GM23338 (cell line): ENCODE measurements around the gene SLC32A1. TPM values are rescaled to one million over a fixed set of nuclear protein-coding genes. Genes with fewer than 3 reads are reported as not detected.

Source experiments
- ATAC-seq: fragments of 200-7000 bp; cut with Tn5 transposase; 3 replicates; pipeline ENCODE4 v1.9.1; 2020
- DNase-seq: peaks from one replicate; pipeline ENCODE4 v3.0.0-alpha.2; 2015; ENCODE audit warnings: low spot score
- H2AFZ ChIP-seq: fragments of 200-600 bp; sonication (generic); 2 replicates; pipeline ENCODE4 v1.8.0; 2016; ENCODE audit warnings: antibody characterized with exemption, mild to moderate bottlenecking, moderate library complexity
- H3F3A ChIP-seq: fragments of 200-600 bp; sonication (generic); replicated peaks from 2 replicates; pipeline ENCODE4 v1.8.0; 2017; ENCODE audit warnings: antibody characterized with exemption, mixed run types, low read depth
- H3K27ac ChIP-seq: fragments of 200-600 bp; sonication (generic); 2 replicates; pipeline ENCODE4 v1.6.1; 2016; ENCODE audit warnings: low read depth
- H3K27me3 ChIP-seq: fragments of 200-600 bp; sonication (generic); 2 replicates; pipeline ENCODE4 v1.8.0; 2016; ENCODE audit warnings: mild to moderate bottlenecking, mixed run types, moderate library complexity; ENCODE audit not compliant: insufficient read depth
- H3K36me3 ChIP-seq: fragments of 200-600 bp; sonication (generic); 2 replicates; pipeline ENCODE4 v1.8.0; 2016; ENCODE audit warnings: mild to moderate bottlenecking; ENCODE audit not compliant: insufficient read depth
- H3K4me1 ChIP-seq: fragments of 200-600 bp; sonication (generic); 2 replicates; pipeline ENCODE4 v1.8.0; 2016; ENCODE audit warnings: mild to moderate bottlenecking, moderate library complexity; ENCODE audit not compliant: insufficient read depth
- H3K4me2 ChIP-seq: fragments of 200-600 bp; sonication (generic); 2 replicates; pipeline ENCODE4 v1.7.1; 2017; ENCODE audit warnings: mixed run types
- H3K4me3 ChIP-seq: fragments of 200-600 bp; sonication (generic); 2 replicates; pipeline ENCODE4 v1.6.1; 2016; ENCODE audit warnings: mixed run types
- H3K79me2 ChIP-seq: fragments of 200-600 bp; sonication (generic); replicated peaks from 2 replicates; pipeline ENCODE4 v1.8.0; 2017; ENCODE audit warnings: mild to moderate bottlenecking; ENCODE audit not compliant: insufficient read depth
- H3K9me2 ChIP-seq: fragments of 200-600 bp; sonication (generic); 2 replicates; pipeline ENCODE4 v1.8.0; 2017; ENCODE audit not compliant: insufficient read depth
- H4K20me1 ChIP-seq: fragments of 200-600 bp; sonication (generic); replicated peaks from 2 replicates; pipeline ENCODE4 v1.8.0; 2017; ENCODE audit warnings: mild to moderate bottlenecking; ENCODE audit not compliant: insufficient read depth
- H3K27ac Mint-ChIP-seq: 2 replicates; pipeline ENCODE4 v1.8.0; 2020; ENCODE audit warnings: inconsistent platforms, mild to moderate bottlenecking, moderate library complexity, mixed read lengths
- H3K27me3 Mint-ChIP-seq: 3 replicates; pipeline ENCODE4 v1.8.0; 2022; ENCODE audit warnings: low read depth, mild to moderate bottlenecking, moderate library complexity, mixed read lengths, inconsistent platforms; ENCODE audit not compliant: insufficient read depth, poor library complexity
- H3K36me3 Mint-ChIP-seq: 3 replicates; pipeline ENCODE4 v1.8.0; 2021; ENCODE audit warnings: low read depth, mild to moderate bottlenecking, inconsistent platforms, moderate library complexity, mixed read lengths
- H3K4me1 Mint-ChIP-seq: 3 replicates; pipeline ENCODE4 v1.8.0; 2020; ENCODE audit warnings: mild to moderate bottlenecking, inconsistent platforms, mixed read lengths
- H3K4me3 Mint-ChIP-seq: 3 replicates; pipeline ENCODE4 v1.8.0; 2021; ENCODE audit warnings: moderate library complexity, mild to moderate bottlenecking, inconsistent platforms, mixed read lengths
- H3K9me3 Mint-ChIP-seq: 3 replicates; pipeline ENCODE4 v1.8.0; 2020; ENCODE audit warnings: moderate library complexity, mild to moderate bottlenecking, inconsistent platforms, mixed read lengths
- CREB1 ChIP-seq: fragments of 250-450 bp; sonication (Bioruptor Pico); IDR thresholded peaks from 2 replicates; pipeline ENCODE4 v1.5.0; 2020; ENCODE audit warnings: low read depth, mild to moderate bottlenecking, moderate library complexity
- JUNB ChIP-seq: IDR thresholded peaks from one replicate; pipeline ENCODE4 v1.6.1; 2016; ENCODE audit warnings: antibody characterized with exemption; ENCODE audit not compliant: unreplicated experiment
- POLR2AphosphoS5 ChIP-seq: IDR thresholded peaks from 2 replicates; pipeline ENCODE4 v1.6.1; 2016; ENCODE audit warnings: antibody characterized with exemption, low read depth
- STAT1 ChIP-seq: IDR thresholded peaks from one replicate; pipeline ENCODE4 v1.6.1; 2016; ENCODE audit warnings: antibody characterized with exemption; ENCODE audit not compliant: unreplicated experiment
- ZNF114 ChIP-seq: fragments of 250-450 bp; sonication (Bioruptor Pico); IDR thresholded peaks from 2 replicates; pipeline ENCODE4 v1.5.0; 2020; ENCODE audit warnings: mild to moderate bottlenecking, moderate library complexity
- ZNF331 ChIP-seq: fragments of 250-450 bp; sonication (Bioruptor Pico); IDR thresholded peaks from 2 replicates; pipeline ENCODE4 v1.5.0; 2020; ENCODE audit warnings: low read depth, mild to moderate bottlenecking, moderate library complexity
- polyA plus RNA-seq: library from polyadenylated mRNA; unstranded; fragments of >200 nt; fragmentation: Nextera tagmentation; extraction: Ambion mirVana; gene quantifications from 2 replicates; pipeline ENCODE4 v1.2.1, GENCODE V29; 2016
- total RNA-seq: library from RNA; depleted of rRNA; stranded (reverse); fragments of >200 nt; shearing (Covaris generic); gene quantifications from 2 replicates; pipeline ENCODE4 v1.2.3, GENCODE V29; 2014
- TF ChIP-seq, protein P1 (sequence below): IDR thresholded peaks from one replicate; pipeline ENCODE4 v1.6.1; 2018; ENCODE audit warnings: antibody characterized with exemption; ENCODE audit not compliant: unreplicated experiment
- TF ChIP-seq, protein P2 (sequence below), 2 experiments: fragments of 200-600 bp in 1 of 2; sonication (generic) in 1 of 2; conservative IDR thresholded peaks; 2 replicates each; pipeline versions ENCODE4 v1.5.1 to v1.6.1; 2016 to 2017; ENCODE audit warnings: antibody characterized with exemption in 2 of 2, low read depth in 2 of 2, mild to moderate bottlenecking in 2 of 2, moderate library complexity in 1 of 2
- TF ChIP-seq, protein P3 (sequence below): IDR thresholded peaks from 2 replicates; pipeline ENCODE4 v1.6.1; 2016; ENCODE audit warnings: antibody characterized with exemption

SLC32A1 gene
- total and polyA plus RNA-seq, 2 experiments from 2014 or later: 0.87 TPM; not detected in 1

DNA sequence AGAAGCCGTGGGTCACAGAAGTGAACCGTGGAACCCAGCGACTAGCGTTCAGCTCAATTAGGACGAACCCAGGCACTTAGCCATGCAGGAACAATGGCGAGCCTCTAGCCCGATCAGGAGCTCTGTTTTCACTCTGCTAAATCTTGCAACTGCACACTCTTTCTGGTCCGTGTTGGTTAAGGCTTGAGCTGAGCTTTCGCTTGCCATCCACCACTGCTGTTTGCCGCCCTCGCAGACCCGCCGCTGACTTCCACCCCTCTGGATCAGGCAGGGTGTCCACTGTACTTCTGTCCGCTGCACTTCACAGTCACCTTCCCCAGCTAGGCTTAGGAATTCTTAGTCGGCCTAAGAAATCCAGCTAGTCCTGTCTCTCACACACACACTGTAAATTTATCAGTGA is 25.7 kb upstream of the SLC32A1 start:
- H3K27ac ChIP-seq: no peak overlapping the region
- Mint-ChIP-seq H3K36me3 (no peaks in the 10 kb centered on the region), H3K4me3 (no peak overlapping the region), H3K27me3 (peaks cover 3% of the 10 kb centered on the region), H3K4me1 (0 out of 3 replicates have a peak, but pooled peaks cover 2% of the 10 kb centered on the region), H3K9me3 (no peaks in the 10 kb centered on the region), H3K27ac (no peak overlapping the region)
- no peaks in the 10 kb centered on the region for H4K20me1 ChIP-seq
- H3F3A ChIP-seq: no peaks in the 10 kb centered on the region
- no peak overlapping the region for H3K4me3 ChIP-seq
- no peaks in the 10 kb centered on the region for H3K79me2 ChIP-seq
- no peaks in the 10 kb centered on the region for H3K27me3 ChIP-seq
- TF ChIP-seq POLR2AphosphoS5 (no peak), JUNB (no peak), ZNF114 (CRISPR knock-in tag) (no peak), CREB1 (CRISPR knock-in tag) (no peak), ZNF331 (CRISPR knock-in tag) (no peak)
- TF ChIP-seq, protein P1, sequence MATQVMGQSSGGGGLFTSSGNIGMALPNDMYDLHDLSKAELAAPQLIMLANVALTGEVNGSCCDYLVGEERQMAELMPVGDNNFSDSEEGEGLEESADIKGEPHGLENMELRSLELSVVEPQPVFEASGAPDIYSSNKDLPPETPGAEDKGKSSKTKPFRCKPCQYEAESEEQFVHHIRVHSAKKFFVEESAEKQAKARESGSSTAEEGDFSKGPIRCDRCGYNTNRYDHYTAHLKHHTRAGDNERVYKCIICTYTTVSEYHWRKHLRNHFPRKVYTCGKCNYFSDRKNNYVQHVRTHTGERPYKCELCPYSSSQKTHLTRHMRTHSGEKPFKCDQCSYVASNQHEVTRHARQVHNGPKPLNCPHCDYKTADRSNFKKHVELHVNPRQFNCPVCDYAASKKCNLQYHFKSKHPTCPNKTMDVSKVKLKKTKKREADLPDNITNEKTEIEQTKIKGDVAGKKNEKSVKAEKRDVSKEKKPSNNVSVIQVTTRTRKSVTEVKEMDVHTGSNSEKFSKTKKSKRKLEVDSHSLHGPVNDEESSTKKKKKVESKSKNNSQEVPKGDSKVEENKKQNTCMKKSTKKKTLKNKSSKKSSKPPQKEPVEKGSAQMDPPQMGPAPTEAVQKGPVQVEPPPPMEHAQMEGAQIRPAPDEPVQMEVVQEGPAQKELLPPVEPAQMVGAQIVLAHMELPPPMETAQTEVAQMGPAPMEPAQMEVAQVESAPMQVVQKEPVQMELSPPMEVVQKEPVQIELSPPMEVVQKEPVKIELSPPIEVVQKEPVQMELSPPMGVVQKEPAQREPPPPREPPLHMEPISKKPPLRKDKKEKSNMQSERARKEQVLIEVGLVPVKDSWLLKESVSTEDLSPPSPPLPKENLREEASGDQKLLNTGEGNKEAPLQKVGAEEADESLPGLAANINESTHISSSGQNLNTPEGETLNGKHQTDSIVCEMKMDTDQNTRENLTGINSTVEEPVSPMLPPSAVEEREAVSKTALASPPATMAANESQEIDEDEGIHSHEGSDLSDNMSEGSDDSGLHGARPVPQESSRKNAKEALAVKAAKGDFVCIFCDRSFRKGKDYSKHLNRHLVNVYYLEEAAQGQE: no peak
- TF ChIP-seq, protein P2, sequence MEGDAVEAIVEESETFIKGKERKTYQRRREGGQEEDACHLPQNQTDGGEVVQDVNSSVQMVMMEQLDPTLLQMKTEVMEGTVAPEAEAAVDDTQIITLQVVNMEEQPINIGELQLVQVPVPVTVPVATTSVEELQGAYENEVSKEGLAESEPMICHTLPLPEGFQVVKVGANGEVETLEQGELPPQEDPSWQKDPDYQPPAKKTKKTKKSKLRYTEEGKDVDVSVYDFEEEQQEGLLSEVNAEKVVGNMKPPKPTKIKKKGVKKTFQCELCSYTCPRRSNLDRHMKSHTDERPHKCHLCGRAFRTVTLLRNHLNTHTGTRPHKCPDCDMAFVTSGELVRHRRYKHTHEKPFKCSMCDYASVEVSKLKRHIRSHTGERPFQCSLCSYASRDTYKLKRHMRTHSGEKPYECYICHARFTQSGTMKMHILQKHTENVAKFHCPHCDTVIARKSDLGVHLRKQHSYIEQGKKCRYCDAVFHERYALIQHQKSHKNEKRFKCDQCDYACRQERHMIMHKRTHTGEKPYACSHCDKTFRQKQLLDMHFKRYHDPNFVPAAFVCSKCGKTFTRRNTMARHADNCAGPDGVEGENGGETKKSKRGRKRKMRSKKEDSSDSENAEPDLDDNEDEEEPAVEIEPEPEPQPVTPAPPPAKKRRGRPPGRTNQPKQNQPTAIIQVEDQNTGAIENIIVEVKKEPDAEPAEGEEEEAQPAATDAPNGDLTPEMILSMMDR (conservative IDR thresholded peaks at IDR 0.05; ENCODE audit: low read depth in 2 of 2): no peak
- no peaks in the 10 kb centered on the region for H3K36me3 ChIP-seq
- no peak for ATAC-seq
- H3K4me1 ChIP-seq: peaks cover 6% of the 10 kb centered on the region; the same call in 1 of the 2 replicates
- no peak for DNase-seq
- no peaks in the 10 kb centered on the region for H3K9me2 ChIP-seq
- no peak overlapping the region for H2AFZ ChIP-seq
- no peak overlapping the region for H3K4me2 ChIP-seq

DNA sequence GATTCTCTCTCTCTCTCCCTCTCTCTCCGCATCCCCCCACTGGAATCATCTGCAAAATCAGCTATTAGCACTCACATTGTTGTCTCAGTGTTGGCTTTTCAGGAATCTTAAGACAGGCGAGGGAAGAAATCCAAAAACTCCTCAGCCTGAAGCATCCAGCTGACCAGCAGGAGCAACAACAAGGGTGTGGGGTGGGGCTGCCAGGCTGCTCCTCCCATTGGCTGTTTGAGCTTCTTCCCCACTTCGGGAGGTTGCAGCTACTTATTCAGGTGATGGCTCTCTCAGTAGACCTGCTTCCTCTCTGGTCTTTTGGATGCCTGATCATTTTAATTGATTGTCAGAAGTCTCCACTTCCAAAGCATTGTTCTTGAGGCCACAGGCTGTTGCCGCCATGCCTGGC is 24.1 kb upstream of the SLC32A1 start:
- Histone ChIP-seq H2AFZ (0 out of 2 replicates have a peak overlapping the region, but pooled peaks have one; percentile 14), H3K4me1 (peaks cover 6% of the 10 kb centered on the region; the same call in 1 of the 2 replicates), H3K9me2 (no peaks in the 10 kb centered on the region), H3K4me2 (0 out of 2 replicates have a peak overlapping the region, but pooled peaks have one; percentile 43), H3K36me3 (no peaks in the 10 kb centered on the region), H4K20me1 (no peaks in the 10 kb centered on the region), H3K27ac (no peak overlapping the region), H3K4me3 (no peak overlapping the region), H3K27me3 (no peaks in the 10 kb centered on the region), H3K79me2 (no peaks in the 10 kb centered on the region), H3F3A (no peaks in the 10 kb centered on the region)
- DNase-seq (peak; percentile 45), ATAC-seq (peak; percentile 82)
- Mint-ChIP-seq H3K27me3 (peaks cover 3% of the 10 kb centered on the region), H3K4me1 (0 out of 3 replicates have a peak, but pooled peaks cover 2% of the 10 kb centered on the region), H3K27ac (no peak overlapping the region), H3K9me3 (no peaks in the 10 kb centered on the region), H3K4me3 (no peak overlapping the region), H3K36me3 (no peaks in the 10 kb centered on the region)
- no peak for TF ChIP-seq POLR2AphosphoS5
- TF ChIP-seq JUNB: no peak
- no peak for TF ChIP-seq STAT1
- TF ChIP-seq CREB1 (CRISPR knock-in tag): no peak
- TF ChIP-seq, protein P3, sequence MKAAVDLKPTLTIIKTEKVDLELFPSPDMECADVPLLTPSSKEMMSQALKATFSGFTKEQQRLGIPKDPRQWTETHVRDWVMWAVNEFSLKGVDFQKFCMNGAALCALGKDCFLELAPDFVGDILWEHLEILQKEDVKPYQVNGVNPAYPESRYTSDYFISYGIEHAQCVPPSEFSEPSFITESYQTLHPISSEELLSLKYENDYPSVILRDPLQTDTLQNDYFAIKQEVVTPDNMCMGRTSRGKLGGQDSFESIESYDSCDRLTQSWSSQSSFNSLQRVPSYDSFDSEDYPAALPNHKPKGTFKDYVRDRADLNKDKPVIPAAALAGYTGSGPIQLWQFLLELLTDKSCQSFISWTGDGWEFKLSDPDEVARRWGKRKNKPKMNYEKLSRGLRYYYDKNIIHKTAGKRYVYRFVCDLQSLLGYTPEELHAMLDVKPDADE: no peak
